PC-3 (cell line): ENCODE results near the gene LCA5L. TPM values are rescaled to one million over a fixed set of nuclear protein-coding genes. Genes with fewer than 3 reads are reported as not detected.
A peak's percentile ranks its signal among the peaks of the same experiment; 100 is the strongest.

Experiments used
- ATAC-seq: fragments of 200-7000 bp; cut with Tn5 transposase; 2 replicates; pipeline ENCODE4 v1.9.1; 2020; ENCODE audit warnings: mild to moderate bottlenecking, moderate library complexity
- BruUV-seq: library from RNA; stranded (reverse); fragments of 400-500 nt; replicated peaks from 2 replicates; lab custom pipeline; 2021; lab: Mats Ljungman, UMichigan
- CTCF ChIA-PET: fragments of 300-600 bp; sonication (Branson Sonifier 250); formaldehyde crosslinking; loops from one replicate; lab custom pipeline; 2022; ENCODE audit warnings: antibody characterized with exemption; lab: Charles Lee
- POLR2A ChIA-PET: fragments of 300-600 bp; sonication (Branson Sonifier 250); formaldehyde crosslinking; loops from one replicate; lab custom pipeline; 2022; ENCODE audit warnings: antibody characterized with exemption; ENCODE audit not compliant: unreplicated experiment; lab: Charles Lee
- DNase-seq: peaks from one replicate; pipeline ENCODE4 v3.0.0-alpha.2; 2015
- H2AFZ ChIP-seq: fragments of 300-600 bp; sonication (generic); 2 replicates; pipeline ENCODE4 v1.6.0; 2016; ENCODE audit warnings: antibody characterized with exemption, low read length
- H3F3A ChIP-seq: fragments of 300-600 bp; sonication (generic); one replicate; pipeline ENCODE4 v1.6.0; 2017; ENCODE audit warnings: antibody characterized with exemption, low read length, control low read depth, mild to moderate bottlenecking; ENCODE audit not compliant: unreplicated experiment
- H3K27ac ChIP-seq: fragments of 300-600 bp; sonication (generic); 2 replicates; pipeline ENCODE4 v1.5.1; 2016; ENCODE audit warnings: mild to moderate bottlenecking, low read length
- H3K27me3 ChIP-seq: fragments of 300-600 bp; sonication (generic); 2 replicates; pipeline ENCODE4 v1.6.1; 2016; ENCODE audit warnings: low read length, mixed read lengths
- H3K36me3 ChIP-seq: fragments of 300-600 bp; sonication (generic); 2 replicates; pipeline ENCODE4 v1.6.1; 2016; ENCODE audit warnings: low read depth, mixed run types, low read length, mixed read lengths
- H3K4me1 ChIP-seq: fragments of 300-600 bp; sonication (generic); 2 replicates; pipeline ENCODE4 v1.5.1; 2016; ENCODE audit warnings: low read length; ENCODE audit not compliant: insufficient read depth
- H3K4me2 ChIP-seq: fragments of 300-600 bp; sonication (generic); 2 replicates; pipeline ENCODE4 v1.6.0; 2016; ENCODE audit warnings: low read length
- H3K4me3 ChIP-seq: fragments of 300-600 bp; sonication (generic); 2 replicates; pipeline ENCODE4 v1.5.1; 2016; ENCODE audit warnings: mild to moderate bottlenecking, low read length, mixed read lengths
- H3K79me2 ChIP-seq: fragments of 300-600 bp; sonication (generic); 2 replicates; pipeline ENCODE4 v1.6.1; 2017; ENCODE audit warnings: low read length, mixed read lengths
- H3K9ac ChIP-seq: fragments of 300-600 bp; sonication (generic); 2 replicates; pipeline ENCODE4 v1.6.0; 2016; ENCODE audit warnings: mild to moderate bottlenecking, low read length
- H3K9me2 ChIP-seq: fragments of 300-600 bp; sonication (generic); replicated peaks from 2 replicates; pipeline ENCODE4 v1.6.1; 2016; ENCODE audit warnings: mixed run types, low read length, mixed read lengths
- H3K9me3 ChIP-seq: fragments of 300-600 bp; sonication (generic); 2 replicates; pipeline ENCODE4 v1.6.1; 2016; ENCODE audit warnings: low read length, mixed read lengths
- H4K20me1 ChIP-seq: fragments of 300-600 bp; sonication (generic); 2 replicates; pipeline ENCODE4 v1.6.1; 2016; ENCODE audit warnings: low read length, mixed read lengths
- CTCF ChIP-seq: fragments of 300-600 bp; sonication (generic); conservative IDR thresholded peaks from 2 replicates; pipeline ENCODE4 v1.5.1; 2017; ENCODE audit warnings: antibody characterized with exemption, low read depth, mild to moderate bottlenecking, low read length
- EZH2 ChIP-seq: fragments of 300-600 bp; sonication (generic); IDR thresholded peaks from one replicate; pipeline ENCODE4 v1.6.1; 2017; ENCODE audit warnings: antibody characterized with exemption, mild to moderate bottlenecking, low read length; ENCODE audit not compliant: unreplicated experiment
- EZH2phosphoT487 ChIP-seq: fragments of 300-600 bp; sonication (generic); IDR thresholded peaks from 2 replicates; pipeline ENCODE4 v1.6.1; 2018; ENCODE audit warnings: mild to moderate bottlenecking, antibody characterized with exemption, low read length, borderline replicate concordance
- intact Hi-C: fragments of 100-400 bp; cut with micrococcal nuclease; formaldehyde crosslinking; loops from 2 replicates; pipeline ENCODE4 v1.9.0; 2023
- total RNA-seq: library from RNA; depleted of rRNA; stranded (reverse); fragments of >200 nt; gene quantifications from 2 replicates; pipeline ENCODE4 v1.2.3, GENCODE V29; 2014

The LCA5L gene
- total RNA-seq, 1 experiment from 2014 or later, result 0.40 TPM

DNA sequence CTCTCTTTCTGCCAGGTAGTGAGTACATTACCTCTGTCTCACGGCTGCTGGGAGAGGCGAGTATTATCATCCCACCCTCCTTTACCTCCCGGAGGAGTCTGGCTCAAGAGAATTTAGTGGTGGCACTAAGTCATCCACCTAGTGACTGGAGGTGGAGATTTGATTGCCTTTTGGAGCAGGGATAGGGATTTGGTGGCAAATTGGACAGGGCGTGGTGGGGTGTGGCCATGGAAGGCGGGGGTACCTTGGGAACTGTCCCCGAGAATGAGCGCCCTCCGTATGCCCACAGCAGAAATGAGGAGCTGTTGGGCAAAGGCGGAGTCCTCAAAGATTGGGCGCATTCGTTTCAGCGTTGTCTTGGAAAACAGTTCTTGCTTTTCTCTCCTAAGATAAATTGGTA, 64.6 kb downstream of the LCA5L start:
- Histone ChIP-seq H3K79me2 (peaks cover 6% of the 10 kb centered on the region), H3K36me3 (no peaks in the 10 kb centered on the region), H3K9ac (peak overlapping the region; percentile 63; the same call in 1 of the 2 replicates), H3K9me2 (no peaks in the 10 kb centered on the region), H3K4me2 (peak overlapping the region; percentile 90), H3K27me3 (no peaks in the 10 kb centered on the region), H3K27ac (no peak overlapping the region), H3F3A (no peaks in the 10 kb centered on the region), H3K4me1 (peaks cover 19% of the 10 kb centered on the region), H2AFZ (peak overlapping the region; percentile 94), H3K9me3 (no peaks in the 10 kb centered on the region), H3K4me3 (peak overlapping the region; percentile 85), H4K20me1 (no peaks in the 10 kb centered on the region)
- DNase-seq, result peak; percentile 39
- peak; percentile 32 for ATAC-seq
- BruUV-seq, result no TSS peak
- TF ChIP-seq EZH2phosphoT487 (no peak), EZH2 (no peak), CTCF (no peak)
- ChIA-PET POLR2A (interaction anchor here (1.2 kb wide), 1 partner anchor 32 kb away, joined by 38 read pairs; the partner anchor contains the start of gene HMGN1), CTCF (interaction anchor here (0.6 kb wide), 1 partner anchor 186 kb away, joined by 3 read pairs; no protein-coding TSS in a partner anchor)
- intact Hi-C loops, result loop anchor here (2.0 to 10.0 kb wide), 4 partner anchors 32 to 254 kb away; partner anchors contain the start of genes HMGN1 and PSMG1

DNA sequence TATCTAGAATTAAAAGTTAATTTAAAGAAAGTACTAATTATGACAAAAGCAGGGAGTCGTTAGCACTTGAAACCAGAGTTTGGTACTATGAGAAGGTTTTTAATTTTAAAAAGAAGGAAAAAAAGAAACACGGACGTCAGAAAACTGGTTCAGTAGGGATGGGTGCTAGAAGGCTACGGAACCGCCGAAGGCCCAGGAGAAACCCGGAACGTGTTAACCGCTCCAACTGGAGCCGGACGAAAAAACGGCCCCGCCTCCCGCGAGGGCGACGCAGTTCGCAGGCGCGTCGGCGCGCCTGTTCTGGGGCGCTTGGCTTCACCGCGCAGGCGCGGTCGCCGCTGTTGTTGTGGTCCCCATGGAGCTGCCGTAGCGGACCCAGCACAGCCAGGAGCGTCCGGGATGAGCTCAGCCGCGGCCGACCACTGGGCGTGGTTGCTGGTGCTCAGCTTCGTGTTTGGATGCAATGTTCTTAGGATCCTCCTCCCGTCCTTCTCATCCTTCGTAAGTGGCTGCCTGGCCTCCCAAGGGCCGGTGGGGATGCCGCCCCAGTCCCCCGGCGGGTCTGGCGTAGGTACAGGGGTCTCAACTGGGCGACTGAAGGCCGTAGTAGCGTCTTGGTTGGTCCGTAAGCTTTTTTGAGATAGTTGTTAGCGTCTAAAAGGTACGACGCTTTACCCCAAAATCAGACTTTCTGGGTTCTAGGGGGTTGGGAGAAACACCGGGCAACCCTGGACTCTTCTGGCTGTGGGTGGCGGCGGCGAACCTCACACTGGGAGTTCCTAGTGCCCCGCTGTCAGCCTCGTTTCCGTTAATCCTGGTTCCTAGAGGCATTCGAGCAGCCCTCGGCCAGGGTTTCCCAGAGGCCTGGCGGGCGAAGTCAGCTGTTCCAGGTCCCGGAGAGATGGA, 65.3 kb downstream of the LCA5L start:
- H4K20me1 ChIP-seq, result no peaks in the 10 kb centered on the region
- H3K36me3 ChIP-seq, result no peaks in the 10 kb centered on the region
- H3K9ac ChIP-seq, result peak overlapping the region; percentile 63
- H3F3A ChIP-seq, result no peaks in the 10 kb centered on the region
- H3K4me1 ChIP-seq, result peaks cover 19% of the 10 kb centered on the region
- H3K79me2 ChIP-seq, result peaks cover 6% of the 10 kb centered on the region
- peak overlapping the region; percentile 90 for H3K4me2 ChIP-seq
- no peaks in the 10 kb centered on the region for H3K9me3 ChIP-seq
- ChIA-PET CTCF (interaction anchor here (0.6 to 1.0 kb wide), 3 partner anchors 11 to 185 kb away, joined by 3 to 10 read pairs (median 6); no protein-coding TSS in a partner anchor), POLR2A (interaction anchor here (0.5 to 1.2 kb wide), 9 partner anchors 31 to 287 kb away, joined by 3 to 38 read pairs (median 3); partner anchors contain the start of genes HMGN1 and LCA5L)
- H3K27ac ChIP-seq, result peak overlapping the region; percentile 17; the same call in 1 of the 2 replicates
- DNase-seq (peak; percentile 97), ATAC-seq (peak; percentile 92)
- H2AFZ ChIP-seq, result peak overlapping the region; percentile 94
- H3K4me3 ChIP-seq, result peak overlapping the region; percentile 85
- intact Hi-C loops, result loop anchor here (2.0 to 10.0 kb wide), 4 partner anchors 31 to 255 kb away; partner anchors contain the start of genes HMGN1 and PSMG1
- no peak for TF ChIP-seq EZH2phosphoT487
- no peak for TF ChIP-seq CTCF
- no peak for TF ChIP-seq EZH2
- H3K9me2 ChIP-seq, result no peaks in the 10 kb centered on the region
- TSS peak; percentile 65 for BruUV-seq
- no peaks in the 10 kb centered on the region for H3K27me3 ChIP-seq
